HCT116 (cell line): ENCODE results near the gene ALDH9A1. TPM values are rescaled to one million over a fixed set of nuclear protein-coding genes. Genes with fewer than 3 reads are reported as not detected.

Experiments used
- ATAC-seq: fragments of 200-7000 bp; cut with Tn5 transposase; 2 replicates; pipeline ENCODE4 v1.9.1; 2020; ENCODE audit warnings: mild to moderate bottlenecking, moderate library complexity
- BruUV-seq: library from RNA; stranded (reverse); fragments of 400-500 nt; replicated peaks from 2 replicates; lab custom pipeline; 2021; lab: Mats Ljungman, UMichigan
- CTCF ChIA-PET: fragments of 300-600 bp; sonication (Branson Sonifier 250); formaldehyde crosslinking; loops from one replicate; lab custom pipeline; 2021; ENCODE audit warnings: antibody characterized with exemption; lab: Charles Lee
- POLR2A ChIA-PET: fragments of 300-600, 350-600 bp; sonication (Branson Sonifier 250); formaldehyde crosslinking; loops from one replicate; lab custom pipeline; 2021; ENCODE audit warnings: antibody characterized with exemption; lab: Charles Lee
- RAD21 ChIA-PET, 2 experiments: fragments of 300-600 bp; sonication (Branson Sonifier 250); formaldehyde crosslinking; loops; one replicate each; lab custom pipeline; 2023; ENCODE audit warnings: low total read pairs in 2 of 2; ENCODE audit not compliant: uncharacterized antibody in 2 of 2, unreplicated experiment in 2 of 2, low non-redundant PET in 1 of 2; lab: Charles Lee
- DNase-seq: peaks from one replicate; pipeline ENCODE4 v3.0.0-alpha.2; 2010; ENCODE audit warnings: low read depth, low spot score
- H2AFZ ChIP-seq: fragments of 200-600 bp; shearing (Covaris generic), sonication (generic); 2 replicates; pipeline ENCODE4 v1.6.1; 2017; ENCODE audit warnings: low read depth, mixed run types, mixed read lengths, antibody characterized with exemption, low read length; ENCODE audit not compliant: poor library complexity, severe bottlenecking
- H3K27ac ChIP-seq: 2 replicates; pipeline ENCODE4 v1.5.1; 2012; ENCODE audit warnings: low read depth, low read length
- H3K27me3 ChIP-seq: fragments of 200-600 bp; sonication (generic); 2 replicates; pipeline ENCODE4 v1.6.1; 2016; ENCODE audit warnings: mixed run types, low read length, mixed read lengths; ENCODE audit not compliant: insufficient read depth
- H3K36me3 ChIP-seq, 2 experiments: fragments of 200-500 bp in 1 of 2; fragments of 200-600 bp in 1 of 2; sonication (Bioruptor generic) in 1 of 2; sonication (generic) in 1 of 2; 2 replicates each; pipeline versions ENCODE4 v1.5.1 to v1.6.1; 2014 to 2016; ENCODE audit warnings: low read length in 2 of 2, inconsistent platforms in 1 of 2, mixed read lengths in 1 of 2, mixed run types in 1 of 2; ENCODE audit not compliant: insufficient read depth in 2 of 2, control insufficient read depth in 1 of 2
- H3K4me1 ChIP-seq, 2 experiments: fragments of 200-600 bp in 1 of 2; sonication (generic) in 1 of 2; 2 replicates each; pipeline versions ENCODE4 v1.5.1 to v1.6.1; 2012 to 2017; ENCODE audit warnings: low read length in 2 of 2, inconsistent platforms in 1 of 2, mild to moderate bottlenecking in 1 of 2, mixed read lengths in 1 of 2, mixed run types in 1 of 2, moderate library complexity in 1 of 2; ENCODE audit not compliant: insufficient read depth in 2 of 2, control insufficient read depth in 1 of 2
- H3K4me2 ChIP-seq: fragments of 200-600 bp; sonication (generic); 2 replicates; pipeline ENCODE4 v1.6.1; 2017; ENCODE audit warnings: mixed run types, low read length, mixed read lengths
- H3K4me3 ChIP-seq, 2 experiments: fragments of 200-600 bp in 1 of 2; sonication (generic) in 1 of 2; replicated peaks in 1 of 2; 2 replicates each; pipeline ENCODE4 v1.5.1; 2011 to 2016; ENCODE audit warnings: low read length in 2 of 2, control low read depth in 1 of 2, low read depth in 1 of 2, mild to moderate bottlenecking in 1 of 2, mixed read lengths in 1 of 2, mixed run types in 1 of 2
- H3K79me2 ChIP-seq: fragments of 200-600 bp; sonication (generic); 2 replicates; pipeline ENCODE4 v1.6.1; 2017; ENCODE audit warnings: mild to moderate bottlenecking, mixed run types, low read length, moderate library complexity, mixed read lengths; ENCODE audit not compliant: insufficient read depth
- H3K9ac ChIP-seq: fragments of 200-600 bp; sonication (generic); 2 replicates; pipeline ENCODE4 v1.6.1; 2016; ENCODE audit warnings: low read length, mixed read lengths
- H3K9me2 ChIP-seq: fragments of 200-600 bp; sonication (generic), shearing (Covaris generic); 2 replicates; pipeline ENCODE4 v1.6.1; 2017; ENCODE audit warnings: mixed run types, mild to moderate bottlenecking, moderate library complexity; ENCODE audit not compliant: insufficient read depth
- H3K9me3 ChIP-seq, 2 experiments: fragments of 200-500 bp in 1 of 2; fragments of 200-600 bp in 1 of 2; sonication (Bioruptor generic) in 1 of 2; sonication (generic) in 1 of 2; 2 replicates each; pipeline ENCODE4 v1.6.1; 2014 to 2017; ENCODE audit warnings: low read length in 2 of 2, mixed read lengths in 2 of 2, inconsistent platforms in 1 of 2, low read depth in 1 of 2, mild to moderate bottlenecking in 1 of 2, mixed run types in 1 of 2, moderate library complexity in 1 of 2; ENCODE audit not compliant: control insufficient read depth in 1 of 2, insufficient read depth in 1 of 2
- H4K20me1 ChIP-seq: fragments of 200-600 bp; sonication (generic), shearing (Covaris generic); 2 replicates; pipeline ENCODE4 v1.6.1; 2017; ENCODE audit warnings: mixed run types, mild to moderate bottlenecking, moderate library complexity; ENCODE audit not compliant: insufficient read depth
- ATF3 ChIP-seq: IDR thresholded peaks from 2 replicates; pipeline ENCODE4 v1.6.1; 2012
- CBX3 ChIP-seq: IDR thresholded peaks from 2 replicates; pipeline ENCODE4 v1.6.1; 2012; ENCODE audit warnings: low read depth
- CEBPB ChIP-seq: IDR thresholded peaks from 2 replicates; pipeline ENCODE4 v1.6.1; 2012; ENCODE audit warnings: low read depth
- CTCF ChIP-seq, 3 experiments: fragments of 200-600 bp in 1 of 3; sonication (generic) in 1 of 3; IDR thresholded peaks in 2 of 3; conservative IDR thresholded peaks in 1 of 3; 2 replicates each; pipeline ENCODE4 v1.5.1; 2012 to 2017; ENCODE audit warnings: low read depth in 2 of 3, low read length in 2 of 3, antibody characterized with exemption in 1 of 3, borderline replicate concordance in 1 of 3, control low read depth in 1 of 3, mild to moderate bottlenecking in 1 of 3, mixed read lengths in 1 of 3, mixed run types in 1 of 3, moderate library complexity in 1 of 3; ENCODE audit not compliant: insufficient read depth in 1 of 3
- EGR1 ChIP-seq: IDR thresholded peaks from 2 replicates; pipeline ENCODE4 v1.6.1; 2012; ENCODE audit warnings: low read depth
- ELF1 ChIP-seq: IDR thresholded peaks from 2 replicates; pipeline ENCODE4 v1.6.1; 2012; ENCODE audit warnings: low read depth, borderline replicate concordance
- EZH2 ChIP-seq: fragments of 200-600 bp; sonication (generic); IDR thresholded peaks from 2 replicates; pipeline ENCODE4 v1.6.1; 2017; ENCODE audit warnings: antibody characterized with exemption, mixed run types
- EZH2phosphoT487 ChIP-seq: fragments of 200-600 bp; IDR thresholded peaks from 2 replicates; pipeline ENCODE4 v1.6.1; 2018; ENCODE audit warnings: antibody characterized with exemption, borderline replicate concordance
- FOSL1 ChIP-seq: IDR thresholded peaks from 2 replicates; pipeline ENCODE4 v1.6.1; 2012; ENCODE audit warnings: low read depth
- JUND ChIP-seq: IDR thresholded peaks from 2 replicates; pipeline ENCODE4 v1.6.1; 2012
- POLR2A ChIP-seq: IDR thresholded peaks from 2 replicates; pipeline ENCODE4 v1.7.0; 2011; ENCODE audit warnings: borderline replicate concordance; ENCODE audit not compliant: insufficient read depth, insufficient read length; ENCODE audit errors: extremely low read depth
- POLR2AphosphoS5 ChIP-seq: IDR thresholded peaks from 2 replicates; pipeline ENCODE4 v1.6.1; 2011; ENCODE audit warnings: mild to moderate bottlenecking, low read depth, low read length, moderate library complexity
- RAD21 ChIP-seq: IDR thresholded peaks from 2 replicates; pipeline ENCODE4 v1.6.1; 2012; ENCODE audit warnings: low read depth, mild to moderate bottlenecking
- SIN3A ChIP-seq: IDR thresholded peaks from 2 replicates; pipeline ENCODE4 v1.6.1; 2012; ENCODE audit warnings: low read depth
- SP1 ChIP-seq: IDR thresholded peaks from 2 replicates; pipeline ENCODE4 v1.6.1; 2012; ENCODE audit warnings: low read depth
- TCF7L2 ChIP-seq: IDR thresholded peaks from 2 replicates; pipeline ENCODE4 v1.7.0; 2011; ENCODE audit warnings: borderline replicate concordance, inconsistent platforms; ENCODE audit not compliant: insufficient read depth, insufficient read length; ENCODE audit errors: extremely low read depth
- ZBTB33 ChIP-seq: IDR thresholded peaks from 2 replicates; pipeline ENCODE4 v1.6.1; 2011; ENCODE audit warnings: mild to moderate bottlenecking, low read length, moderate library complexity; ENCODE audit not compliant: insufficient replicate concordance; ENCODE audit errors: extremely low read depth
- ZNF274 ChIP-seq: fragments of 200-500 bp; sonication (Bioruptor generic); IDR thresholded peaks from 2 replicates; pipeline ENCODE4 v1.6.1; 2014; ENCODE audit warnings: mild to moderate bottlenecking, low read depth, low read length, inconsistent platforms
- intact Hi-C: fragments of 100-400 bp; cut with micrococcal nuclease; formaldehyde crosslinking; loops from 2 replicates; pipeline ENCODE4 v1.10.0; 2022
- total RNA-seq: library from RNA; stranded (reverse); gene quantifications from one replicate; pipeline ENCODE4 v1.2.1, GENCODE V29; 2021; ENCODE audit not compliant: unreplicated experiment
- TF ChIP-seq, protein P1 (sequence below): IDR thresholded peaks from 2 replicates; pipeline ENCODE4 v1.6.1; 2012; ENCODE audit warnings: low read depth

The ALDH9A1 gene
- total RNA-seq, 1 experiment from 2014 or later = 46.0 TPM

- Histone ChIP-seq H3K4me1 (no peaks in the 10 kb centered on the region), H3K9ac (no peak overlapping the region), H2AFZ (no peak overlapping the region), H3K79me2 (no peaks in the 10 kb centered on the region), H3K27ac (no peak overlapping the region), H3K4me3 (no peak overlapping the region), H3K36me3 (peaks cover 9 to 23% of the 10 kb centered on the region in 2 experiments; a peak in 3 of 4 replicates), H3K4me2 (no peak overlapping the region)
- ATAC-seq = no peak
- no peak for DNase-seq
- CTCF ChIA-PET = interaction anchor here (1.6 kb wide), 1 partner anchor 10 kb away, joined by 3 read pairs; no protein-coding TSS in a partner anchor
- BruUV-seq = no TSS peak
- POLR2A ChIA-PET = no interaction called here
- intact Hi-C loops = no loop called here
- TF ChIP-seq JUND = no peak
- TF ChIP-seq ZBTB33 = no peak
- TF ChIP-seq ZNF274 = no peak
- no peak for TF ChIP-seq EGR1
- TF ChIP-seq SIN3A = no peak
- no peak for TF ChIP-seq EZH2phosphoT487
- TF ChIP-seq FOSL1 = no peak
- TF ChIP-seq CBX3 = no peak
- TF ChIP-seq EZH2 = no peak
- TF ChIP-seq POLR2A = no peak
- TF ChIP-seq RAD21 = no peak
- no peak for TF ChIP-seq ATF3
- TF ChIP-seq CEBPB = no peak
- TF ChIP-seq CTCF (IDR thresholded peaks at IDR 0.05 in 2 of 3, conservative IDR thresholded peaks at IDR 0.05 in 1 of 3; ENCODE audit: borderline replicate concordance in 1 of 3, insufficient read depth in 1 of 3, low read depth in 2 of 3, low read length in 2 of 3) = no peak
- TF ChIP-seq POLR2AphosphoS5 = no peak
- no peak for TF ChIP-seq ELF1
- TF ChIP-seq TCF7L2 = no peak
- TF ChIP-seq SP1 = no peak
- TF ChIP-seq, protein P1, sequence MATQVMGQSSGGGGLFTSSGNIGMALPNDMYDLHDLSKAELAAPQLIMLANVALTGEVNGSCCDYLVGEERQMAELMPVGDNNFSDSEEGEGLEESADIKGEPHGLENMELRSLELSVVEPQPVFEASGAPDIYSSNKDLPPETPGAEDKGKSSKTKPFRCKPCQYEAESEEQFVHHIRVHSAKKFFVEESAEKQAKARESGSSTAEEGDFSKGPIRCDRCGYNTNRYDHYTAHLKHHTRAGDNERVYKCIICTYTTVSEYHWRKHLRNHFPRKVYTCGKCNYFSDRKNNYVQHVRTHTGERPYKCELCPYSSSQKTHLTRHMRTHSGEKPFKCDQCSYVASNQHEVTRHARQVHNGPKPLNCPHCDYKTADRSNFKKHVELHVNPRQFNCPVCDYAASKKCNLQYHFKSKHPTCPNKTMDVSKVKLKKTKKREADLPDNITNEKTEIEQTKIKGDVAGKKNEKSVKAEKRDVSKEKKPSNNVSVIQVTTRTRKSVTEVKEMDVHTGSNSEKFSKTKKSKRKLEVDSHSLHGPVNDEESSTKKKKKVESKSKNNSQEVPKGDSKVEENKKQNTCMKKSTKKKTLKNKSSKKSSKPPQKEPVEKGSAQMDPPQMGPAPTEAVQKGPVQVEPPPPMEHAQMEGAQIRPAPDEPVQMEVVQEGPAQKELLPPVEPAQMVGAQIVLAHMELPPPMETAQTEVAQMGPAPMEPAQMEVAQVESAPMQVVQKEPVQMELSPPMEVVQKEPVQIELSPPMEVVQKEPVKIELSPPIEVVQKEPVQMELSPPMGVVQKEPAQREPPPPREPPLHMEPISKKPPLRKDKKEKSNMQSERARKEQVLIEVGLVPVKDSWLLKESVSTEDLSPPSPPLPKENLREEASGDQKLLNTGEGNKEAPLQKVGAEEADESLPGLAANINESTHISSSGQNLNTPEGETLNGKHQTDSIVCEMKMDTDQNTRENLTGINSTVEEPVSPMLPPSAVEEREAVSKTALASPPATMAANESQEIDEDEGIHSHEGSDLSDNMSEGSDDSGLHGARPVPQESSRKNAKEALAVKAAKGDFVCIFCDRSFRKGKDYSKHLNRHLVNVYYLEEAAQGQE = no peak
- TF ChIP-seq, all 23 proteins: peak for 0
- no peaks in the 10 kb centered on the region for H3K9me3 ChIP-seq
- no peaks in the 10 kb centered on the region for H3K27me3 ChIP-seq
- H3K9me2 ChIP-seq = no peaks in the 10 kb centered on the region
- RAD21 ChIA-PET = no interaction called here
- no peaks in the 10 kb centered on the region for H4K20me1 ChIP-seq
Observed at GRCh38 chr1:165659581-165659895, 38.8 kb downstream of the ALDH9A1 start.
